K562 (cell line): ENCODE data around the gene PDCD6IP. TPM values are rescaled to one million over a fixed set of nuclear protein-coding genes. Genes with fewer than 3 reads are reported as not detected.

Experiments
- ATAC-seq: fragments of 200-7000 bp; cut with Tn5 transposase; 3 replicates; pipeline ENCODE4 v1.9.1; 2020; ENCODE audit warnings: moderate library complexity
- BruUV-seq: library from RNA; stranded (reverse); fragments of 400-500 nt; replicated peaks from 2 replicates; lab custom pipeline; 2021; lab: Mats Ljungman, UMichigan
- CTCF ChIA-PET: fragments of 300-600 bp; formaldehyde crosslinking; extraction: SDS; loops from one replicate; lab custom pipeline; 2021; ENCODE audit warnings: low intra/inter-chr PET ratio; lab: Yijun Ruan, JAX
- POLR2A ChIA-PET: fragments of 300-600, 350-650 bp; sonication (Branson Sonifier 250); formaldehyde crosslinking; extraction: SDS; loops from one replicate; lab custom pipeline; 2021; ENCODE audit warnings: antibody characterized with exemption, inconsistent platforms; lab: Yijun Ruan, JAX
- DNase-seq, 4 experiments: peaks; one replicate each; pipeline versions ENCODE4 v3.0.0 to v3.0.0-alpha.2; 2011 to 2018; ENCODE audit warnings: low spot score in 3 of 4, mixed read lengths in 3 of 4; ENCODE audit errors: extremely low read depth in 1 of 4
- FAIRE-seq: peaks from 2 replicates; lab custom pipeline; 2011; peaks lifted over from hg19 to GRCh38; lab: Jason Lieb, UNC
- H2AFZ ChIP-seq: 2 replicates; pipeline ENCODE4 v1.6.0; 2011; ENCODE audit warnings: low read depth, low read length, control low read depth, inconsistent platforms
- H3K27ac ChIP-seq: fragments of 200-600 bp; 3 replicates; pipeline ENCODE4 v1.8.0; 2011; ENCODE audit warnings: low read depth, mild to moderate bottlenecking, control low read depth, inconsistent platforms, low read length, moderate library complexity, mixed read lengths; ENCODE audit errors: extremely low read depth
- H3K27me3 ChIP-seq, 2 experiments: fragments of 300-600 bp in 1 of 2; 2 replicates in 1 of 2; 3 replicates in 1 of 2; pipeline versions ENCODE4 v1.6.0 to v1.8.0; 2011; ENCODE audit warnings: inconsistent platforms in 2 of 2, low read length in 2 of 2, mild to moderate bottlenecking in 1 of 2, mixed read lengths in 1 of 2, moderate library complexity in 1 of 2; ENCODE audit not compliant: control insufficient read depth in 2 of 2, insufficient read depth in 2 of 2
- H3K36me3 ChIP-seq: fragments of 300-600 bp; 3 replicates; pipeline ENCODE4 v1.8.0; 2011; ENCODE audit warnings: mild to moderate bottlenecking, low read length, inconsistent platforms; ENCODE audit not compliant: control insufficient read depth, insufficient read depth
- H3K4me1 ChIP-seq, 2 experiments: fragments of 200-600 bp in 1 of 2; replicated peaks in 1 of 2; 2 replicates in 1 of 2; 3 replicates in 1 of 2; pipeline versions ENCODE4 v1.5.1 to v1.8.0; 2011; ENCODE audit warnings: inconsistent platforms in 2 of 2, low read length in 2 of 2, mild to moderate bottlenecking in 1 of 2, mixed read lengths in 1 of 2, moderate library complexity in 1 of 2; ENCODE audit not compliant: control insufficient read depth in 2 of 2, insufficient read depth in 2 of 2
- H3K4me2 ChIP-seq: 2 replicates; pipeline ENCODE4 v1.6.1; 2011; ENCODE audit warnings: low read length, control low read depth, inconsistent platforms, mixed read lengths; ENCODE audit not compliant: insufficient read depth
- H3K4me3 ChIP-seq: fragments of 200-600 bp; sonication (generic), shearing (Covaris generic); 2 replicates; pipeline ENCODE4 v1.5.1; 2016; ENCODE audit warnings: control low read depth, inconsistent platforms
- H3K79me2 ChIP-seq: fragments of 200-600 bp; 3 replicates; pipeline ENCODE4 v1.8.0; 2011; ENCODE audit warnings: low read length, inconsistent platforms; ENCODE audit not compliant: control insufficient read depth, insufficient read depth
- H3K9ac ChIP-seq, 2 experiments: 2 replicates each; pipeline versions ENCODE4 v1.6.0 to v1.6.1; 2011; ENCODE audit warnings: low read depth in 2 of 2, low read length in 2 of 2, control low read depth in 1 of 2, inconsistent platforms in 1 of 2, mild to moderate bottlenecking in 1 of 2, mixed read lengths in 1 of 2; ENCODE audit not compliant: insufficient read depth in 1 of 2
- H3K9me1 ChIP-seq: one replicate; pipeline ENCODE4 v1.6.0; 2011; ENCODE audit warnings: inconsistent platforms, mild to moderate bottlenecking, low read length, moderate library complexity; ENCODE audit not compliant: control insufficient read depth, insufficient read depth
- H3K9me3 ChIP-seq: replicated peaks from 2 replicates; pipeline ENCODE4 v1.5.1; 2011; ENCODE audit warnings: low read depth, low read length, inconsistent platforms; ENCODE audit not compliant: control insufficient read depth, insufficient read depth
- H4K20me1 ChIP-seq: replicated peaks from 2 replicates; pipeline ENCODE4 v1.6.1; 2011; ENCODE audit warnings: low read length, inconsistent platforms, mixed read lengths; ENCODE audit not compliant: control insufficient read depth, insufficient read depth
- ATF7 ChIP-seq: fragments of 450-650 bp; IDR thresholded peaks from 2 replicates; pipeline ENCODE4 v1.7.1; 2014; ENCODE audit warnings: mild to moderate bottlenecking, moderate library complexity
- CHCHD3 ChIP-seq: fragments of 250-450 bp; sonication (Bioruptor Pico); IDR thresholded peaks from 2 replicates; pipeline ENCODE4 v2.1.2; 2022; ENCODE audit warnings: mild to moderate bottlenecking
- COPS2 ChIP-seq: fragments of 450-650 bp; conservative IDR thresholded peaks from 2 replicates; pipeline ENCODE4 v1.6.1; 2016; ENCODE audit warnings: mild to moderate bottlenecking, moderate library complexity
- FOS ChIP-seq: IDR thresholded peaks from 3 replicates; pipeline ENCODE4 v1.6.1; 2011; ENCODE audit not compliant: insufficient read length; ENCODE audit errors: extremely low read depth
- POLR2G ChIP-seq: fragments of 200-400 bp; formaldehyde crosslinking; IDR thresholded peaks from 2 replicates; pipeline ENCODE4 v1.6.1; 2017; ENCODE audit warnings: low read depth, mild to moderate bottlenecking, antibody characterized with exemption, low read length, moderate library complexity
- PURB ChIP-seq: sonication (generic); formaldehyde crosslinking; IDR thresholded peaks from 2 replicates; pipeline ENCODE4 v1.9.0; 2021; ENCODE audit warnings: low read depth, mild to moderate bottlenecking, missing genetic modification reagents
- RFX1 ChIP-seq: fragments of 450-650 bp; IDR thresholded peaks from 2 replicates; pipeline ENCODE4 v1.6.1; 2016; ENCODE audit warnings: mild to moderate bottlenecking, moderate library complexity
- ZNF121 ChIP-seq: sonication (generic); formaldehyde crosslinking; conservative IDR thresholded peaks from 2 replicates; pipeline ENCODE4 v1.8.0; 2022; ENCODE audit warnings: missing genetic modification reagents
- ZNF644 ChIP-seq: fragments of 200-800 bp; sonication (Bioruptor generic); IDR thresholded peaks from 2 replicates; pipeline ENCODE4 v1.6.1; 2016; ENCODE audit warnings: low read depth, missing genetic modification characterization, missing compliant biosample characterization
- whole genome bisulfite sequencing: fragments of 100-300 bp; shearing (Covaris generic); methylation state at CpG from one replicate; pipeline ENCODE4 v1.1.6; 2016; ENCODE audit warnings: low coverage, mixed read lengths; ENCODE audit not compliant: insufficient coverage; ENCODE audit errors: missing lambda C conversion rate; 5-methylcytosine and 5-hydroxymethylcytosine counted together
- in situ Hi-C: fragments of 300-500 bp; cut with MboI; formaldehyde crosslinking; loops from 4 replicates; pipeline ENCODE4 v1.15.0; 2018; ENCODE audit warnings: inconsistent platforms, mixed read lengths
- intact Hi-C: fragments of 100-400 bp; cut with micrococcal nuclease; formaldehyde crosslinking; loops from 2 replicates; pipeline ENCODE4 v1.14.2; 2022
- polyA plus RNA-seq, 8 experiments: library from polyadenylated mRNA; depleted of rRNA in 4 of 8; stranded (reverse) in 5 of 8; unstranded in 3 of 8; fragments of >200 nt; fragmentation: Nextera tagmentation in 2 of 8; fragmentation: Illumina TruSeq in 1 of 8; extraction: Ambion mirVana in 2 of 8; extraction: Trizol in 1 of 8; gene quantifications; 2 replicates each; pipeline versions ENCODE4 v1.2.1 to v1.2.3, GENCODE V29; 2011 to 2014; ENCODE audit warnings: inconsistent platforms in 1 of 8, missing spikeins in 1 of 8
- total RNA-seq, 7 experiments: library from RNA; depleted of rRNA in 6 of 7; stranded (reverse); fragments of >200 nt in 6 of 7; fragmentation: Illumina TruSeq in 2 of 7; extraction: Trizol in 2 of 7; gene quantifications; 2 replicates each; pipeline versions ENCODE4 v1.2.1 to v1.2.3, GENCODE V29; 2011 to 2021; ENCODE audit warnings: low replicate concordance in 1 of 7
- TF ChIP-seq, protein P1 (sequence below): fragments of 250-450 bp; sonication (Bioruptor Pico); IDR thresholded peaks from 2 replicates; pipeline ENCODE4 v1.8.0; 2021; ENCODE audit warnings: moderate library complexity, mild to moderate bottlenecking, inconsistent platforms
- TF ChIP-seq, protein P2 (sequence below): fragments of 450-650 bp; IDR thresholded peaks from 2 replicates; pipeline ENCODE4 v1.6.1; 2016; ENCODE audit warnings: antibody characterized with exemption
- TF ChIP-seq, protein P3 (sequence below): sonication (generic); formaldehyde crosslinking; IDR thresholded peaks from 2 replicates; pipeline ENCODE4 v1.9.0; 2022; ENCODE audit warnings: mild to moderate bottlenecking, missing genetic modification reagents
- TF ChIP-seq, protein P4 (sequence below): fragments of 250-450 bp; sonication (Bioruptor Pico); IDR thresholded peaks from 2 replicates; pipeline ENCODE4 v1.4.0; 2020; ENCODE audit warnings: mild to moderate bottlenecking, moderate library complexity, borderline replicate concordance
- TF ChIP-seq, protein P5 (sequence below): fragments of 200-400 bp; formaldehyde crosslinking; IDR thresholded peaks from 2 replicates; pipeline ENCODE4 v1.6.1; 2017; ENCODE audit warnings: mild to moderate bottlenecking, low read depth, low read length, moderate library complexity

The PDCD6IP gene
- total and polyA plus RNA-seq, 9 of the 15 experiments (the other 6 are each of a cell fraction or from before 2014, with no cell fraction given): 40.2 to 302 (median 122) TPM

DNA sequence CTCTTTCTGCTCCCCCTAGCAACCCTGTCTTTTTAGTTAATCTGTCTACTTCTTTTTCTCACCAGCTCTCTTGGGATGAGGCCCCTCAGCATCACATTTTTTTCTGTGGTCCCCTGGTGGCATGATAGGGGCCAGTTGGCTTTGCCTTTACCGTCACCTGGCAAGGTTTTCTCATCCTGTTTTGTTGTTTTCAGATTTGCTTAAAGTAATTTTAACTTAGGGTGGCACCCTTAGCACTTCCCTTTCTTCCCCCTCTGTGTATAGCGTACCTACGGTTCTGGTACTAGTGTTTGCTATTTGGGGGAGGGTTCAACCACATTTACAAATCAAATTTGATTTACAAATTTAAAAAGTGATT is 35.6 kb downstream of the PDCD6IP start:
- Histone ChIP-seq H3K4me3 (no peak overlapping the region), H3K9ac (no peak overlapping the region), H3K36me3 (peaks cover 59% of the 10 kb centered on the region), H4K20me1 (no peaks in the 10 kb centered on the region), H3K27me3 (no peaks in the 10 kb centered on the region), H3K27ac (no peak overlapping the region), H3K9me3 (no peaks in the 10 kb centered on the region), H3K9me1 (no peaks in the 10 kb centered on the region), H3K4me2 (no peak overlapping the region), H2AFZ (no peak overlapping the region), H3K4me1 (no peaks in the 10 kb centered on the region), H3K79me2 (peaks cover 6% of the 10 kb centered on the region; the same call in 1 of the 3 replicates)
- BruUV-seq: no TSS peak
- ATAC-seq: no peak
- intact Hi-C loops (no loop called here), in situ Hi-C loops (no loop called here)
- FAIRE-seq: no peak
- no peak for DNase-seq
- 92% methylated on average over 3 of the region's 3 CpGs for WGBS
- CTCF ChIA-PET: no interaction called here
- TF ChIP-seq, protein P1, sequence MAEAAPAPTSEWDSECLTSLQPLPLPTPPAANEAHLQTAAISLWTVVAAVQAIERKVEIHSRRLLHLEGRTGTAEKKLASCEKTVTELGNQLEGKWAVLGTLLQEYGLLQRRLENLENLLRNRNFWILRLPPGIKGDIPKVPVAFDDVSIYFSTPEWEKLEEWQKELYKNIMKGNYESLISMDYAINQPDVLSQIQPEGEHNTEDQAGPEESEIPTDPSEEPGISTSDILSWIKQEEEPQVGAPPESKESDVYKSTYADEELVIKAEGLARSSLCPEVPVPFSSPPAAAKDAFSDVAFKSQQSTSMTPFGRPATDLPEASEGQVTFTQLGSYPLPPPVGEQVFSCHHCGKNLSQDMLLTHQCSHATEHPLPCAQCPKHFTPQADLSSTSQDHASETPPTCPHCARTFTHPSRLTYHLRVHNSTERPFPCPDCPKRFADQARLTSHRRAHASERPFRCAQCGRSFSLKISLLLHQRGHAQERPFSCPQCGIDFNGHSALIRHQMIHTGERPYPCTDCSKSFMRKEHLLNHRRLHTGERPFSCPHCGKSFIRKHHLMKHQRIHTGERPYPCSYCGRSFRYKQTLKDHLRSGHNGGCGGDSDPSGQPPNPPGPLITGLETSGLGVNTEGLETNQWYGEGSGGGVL (CRISPR knock-in tag): no peak
- TF ChIP-seq ZNF121 (CRISPR knock-in tag): no peak
- TF ChIP-seq, protein P2, sequence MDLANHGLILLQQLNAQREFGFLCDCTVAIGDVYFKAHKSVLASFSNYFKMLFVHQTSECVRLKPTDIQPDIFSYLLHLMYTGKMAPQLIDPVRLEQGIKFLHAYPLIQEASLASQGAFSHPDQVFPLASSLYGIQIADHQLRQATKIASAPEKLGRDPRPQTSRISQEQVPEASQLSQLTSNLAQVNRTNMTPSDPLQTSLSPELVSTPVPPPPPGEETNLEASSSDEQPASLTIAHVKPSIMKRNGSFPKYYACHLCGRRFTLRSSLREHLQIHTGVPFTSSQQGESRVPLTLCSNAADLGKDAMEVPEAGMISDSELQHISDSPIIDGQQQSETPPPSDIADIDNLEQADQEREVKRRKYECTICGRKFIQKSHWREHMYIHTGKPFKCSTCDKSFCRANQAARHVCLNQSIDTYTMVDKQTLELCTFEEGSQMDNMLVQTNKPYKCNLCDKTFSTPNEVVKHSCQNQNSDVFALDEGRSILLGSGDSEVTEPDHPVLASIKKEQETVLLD: no peak
- TF ChIP-seq, protein P3, sequence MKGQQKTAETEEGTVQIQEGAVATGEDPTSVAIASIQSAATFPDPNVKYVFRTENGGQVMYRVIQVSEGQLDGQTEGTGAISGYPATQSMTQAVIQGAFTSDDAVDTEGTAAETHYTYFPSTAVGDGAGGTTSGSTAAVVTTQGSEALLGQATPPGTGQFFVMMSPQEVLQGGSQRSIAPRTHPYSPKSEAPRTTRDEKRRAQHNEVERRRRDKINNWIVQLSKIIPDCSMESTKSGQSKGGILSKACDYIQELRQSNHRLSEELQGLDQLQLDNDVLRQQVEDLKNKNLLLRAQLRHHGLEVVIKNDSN (CRISPR knock-in tag): no peak
- no peak for TF ChIP-seq FOS
- TF ChIP-seq, protein P4, sequence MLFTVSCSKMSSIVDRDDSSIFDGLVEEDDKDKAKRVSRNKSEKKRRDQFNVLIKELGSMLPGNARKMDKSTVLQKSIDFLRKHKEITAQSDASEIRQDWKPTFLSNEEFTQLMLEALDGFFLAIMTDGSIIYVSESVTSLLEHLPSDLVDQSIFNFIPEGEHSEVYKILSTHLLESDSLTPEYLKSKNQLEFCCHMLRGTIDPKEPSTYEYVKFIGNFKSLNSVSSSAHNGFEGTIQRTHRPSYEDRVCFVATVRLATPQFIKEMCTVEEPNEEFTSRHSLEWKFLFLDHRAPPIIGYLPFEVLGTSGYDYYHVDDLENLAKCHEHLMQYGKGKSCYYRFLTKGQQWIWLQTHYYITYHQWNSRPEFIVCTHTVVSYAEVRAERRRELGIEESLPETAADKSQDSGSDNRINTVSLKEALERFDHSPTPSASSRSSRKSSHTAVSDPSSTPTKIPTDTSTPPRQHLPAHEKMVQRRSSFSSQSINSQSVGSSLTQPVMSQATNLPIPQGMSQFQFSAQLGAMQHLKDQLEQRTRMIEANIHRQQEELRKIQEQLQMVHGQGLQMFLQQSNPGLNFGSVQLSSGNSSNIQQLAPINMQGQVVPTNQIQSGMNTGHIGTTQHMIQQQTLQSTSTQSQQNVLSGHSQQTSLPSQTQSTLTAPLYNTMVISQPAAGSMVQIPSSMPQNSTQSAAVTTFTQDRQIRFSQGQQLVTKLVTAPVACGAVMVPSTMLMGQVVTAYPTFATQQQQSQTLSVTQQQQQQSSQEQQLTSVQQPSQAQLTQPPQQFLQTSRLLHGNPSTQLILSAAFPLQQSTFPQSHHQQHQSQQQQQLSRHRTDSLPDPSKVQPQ (CRISPR knock-in tag): no peak
- TF ChIP-seq POLR2G: no peak
- no peak for TF ChIP-seq CHCHD3 (CRISPR knock-in tag)
- TF ChIP-seq RFX1: no peak
- TF ChIP-seq ZNF644 (tag): no peak
- TF ChIP-seq, protein P5, sequence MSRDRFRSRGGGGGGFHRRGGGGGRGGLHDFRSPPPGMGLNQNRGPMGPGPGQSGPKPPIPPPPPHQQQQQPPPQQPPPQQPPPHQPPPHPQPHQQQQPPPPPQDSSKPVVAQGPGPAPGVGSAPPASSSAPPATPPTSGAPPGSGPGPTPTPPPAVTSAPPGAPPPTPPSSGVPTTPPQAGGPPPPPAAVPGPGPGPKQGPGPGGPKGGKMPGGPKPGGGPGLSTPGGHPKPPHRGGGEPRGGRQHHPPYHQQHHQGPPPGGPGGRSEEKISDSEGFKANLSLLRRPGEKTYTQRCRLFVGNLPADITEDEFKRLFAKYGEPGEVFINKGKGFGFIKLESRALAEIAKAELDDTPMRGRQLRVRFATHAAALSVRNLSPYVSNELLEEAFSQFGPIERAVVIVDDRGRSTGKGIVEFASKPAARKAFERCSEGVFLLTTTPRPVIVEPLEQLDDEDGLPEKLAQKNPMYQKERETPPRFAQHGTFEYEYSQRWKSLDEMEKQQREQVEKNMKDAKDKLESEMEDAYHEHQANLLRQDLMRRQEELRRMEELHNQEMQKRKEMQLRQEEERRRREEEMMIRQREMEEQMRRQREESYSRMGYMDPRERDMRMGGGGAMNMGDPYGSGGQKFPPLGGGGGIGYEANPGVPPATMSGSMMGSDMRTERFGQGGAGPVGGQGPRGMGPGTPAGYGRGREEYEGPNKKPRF: no peak
- no peak for TF ChIP-seq PURB (CRISPR knock-in tag)
- no peak for TF ChIP-seq COPS2
- no peak for TF ChIP-seq ATF7
- POLR2A ChIA-PET: interaction anchor here (1.0 kb wide), 1 partner anchor 19 kb away, joined by 3 read pairs; no protein-coding TSS in a partner anchor
